SK-N-MC (cell line): ENCODE results near the gene CACNA1H.

Experiments
- DNase-seq: peaks from one replicate; pipeline ENCODE4 v3.0.0-alpha.2; 2011; ENCODE audit warnings: low read depth, low spot score
- H3K27ac ChIP-seq: fragments of 200-600 bp; sonication (generic); 2 replicates; pipeline ENCODE4 v1.5.1; 2016; ENCODE audit warnings: mixed run types
- H3K36me3 ChIP-seq: fragments of 200-600 bp; sonication (generic); 2 replicates; pipeline ENCODE4 v1.6.1; 2017; ENCODE audit warnings: antibody characterized with exemption, low read length, mixed read lengths; ENCODE audit not compliant: insufficient read depth
- H3K4me3 ChIP-seq: fragments of 200-600 bp; sonication (generic); 2 replicates; pipeline ENCODE4 v1.5.1; 2016
- H3K9ac ChIP-seq: fragments of 200-600 bp; sonication (generic); 2 replicates; pipeline ENCODE4 v1.8.0; 2017; ENCODE audit warnings: mixed run types, mixed read lengths; ENCODE audit not compliant: insufficient read length
- H3K9me3 ChIP-seq: fragments of 200-600 bp; sonication (generic); 2 replicates; pipeline ENCODE4 v1.6.1; 2017; ENCODE audit warnings: low read depth, mild to moderate bottlenecking, antibody characterized with exemption, low read length, moderate library complexity, mixed read lengths
- EZH2 ChIP-seq: fragments of 200-600 bp; sonication (generic); IDR thresholded peaks from one replicate; pipeline ENCODE4 v1.6.1; 2017; ENCODE audit warnings: antibody characterized with exemption
- FOXP2 ChIP-seq: optimal IDR thresholded peaks from 2 replicates; pipeline ENCODE3; 2011; ENCODE audit warnings: mild to moderate bottlenecking, moderate library complexity; ENCODE audit not compliant: insufficient read depth; ENCODE audit errors: extremely low read length, control extremely low read depth
- POLR2AphosphoS5 ChIP-seq: IDR thresholded peaks from 2 replicates; pipeline ENCODE4 v1.6.1; 2012; ENCODE audit warnings: mild to moderate bottlenecking, low read depth, low read length, borderline replicate concordance

The CACNA1H gene

DNA sequence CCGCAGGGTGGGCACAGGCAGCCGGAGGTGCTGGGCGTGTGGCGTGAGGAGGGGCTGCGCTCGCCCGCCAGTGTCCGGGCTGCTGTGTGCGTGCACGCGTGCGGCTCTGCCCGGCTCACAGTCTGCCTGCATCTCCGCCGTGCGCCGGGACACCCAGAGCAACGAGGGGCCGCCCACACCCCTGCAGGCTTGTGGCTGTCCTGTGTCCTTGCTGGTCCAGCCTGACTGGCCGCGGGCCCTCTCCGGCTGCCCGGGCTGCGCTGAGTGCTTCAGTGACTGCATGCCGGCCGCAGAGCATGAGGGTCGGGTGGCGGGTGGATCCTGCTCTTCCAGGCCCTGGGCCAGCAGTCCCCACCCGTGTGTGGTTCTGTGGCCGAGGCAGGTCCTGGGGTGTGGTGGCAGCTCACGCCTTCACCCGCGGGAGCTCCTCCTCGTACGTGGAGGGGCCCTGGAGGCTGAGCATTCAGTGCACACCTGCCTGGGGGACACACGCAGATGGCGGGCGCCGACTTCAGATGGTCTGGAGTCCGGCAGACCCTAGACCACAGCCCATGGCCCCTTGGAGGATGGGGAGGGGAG is 59.8 kb downstream of the CACNA1H start:
- no peaks in the 10 kb centered on the region for H3K9me3 ChIP-seq
- no peak overlapping the region for H3K9ac ChIP-seq
- TF ChIP-seq FOXP2 (no peak), POLR2AphosphoS5 (no peak), EZH2 (no peak)
- H3K36me3 ChIP-seq = peaks cover 4% of the 10 kb centered on the region; the same call in 1 of the 2 replicates
- DNase-seq = no peak
- no peak overlapping the region for H3K27ac ChIP-seq
- H3K4me3 ChIP-seq = no peak overlapping the region

DNA sequence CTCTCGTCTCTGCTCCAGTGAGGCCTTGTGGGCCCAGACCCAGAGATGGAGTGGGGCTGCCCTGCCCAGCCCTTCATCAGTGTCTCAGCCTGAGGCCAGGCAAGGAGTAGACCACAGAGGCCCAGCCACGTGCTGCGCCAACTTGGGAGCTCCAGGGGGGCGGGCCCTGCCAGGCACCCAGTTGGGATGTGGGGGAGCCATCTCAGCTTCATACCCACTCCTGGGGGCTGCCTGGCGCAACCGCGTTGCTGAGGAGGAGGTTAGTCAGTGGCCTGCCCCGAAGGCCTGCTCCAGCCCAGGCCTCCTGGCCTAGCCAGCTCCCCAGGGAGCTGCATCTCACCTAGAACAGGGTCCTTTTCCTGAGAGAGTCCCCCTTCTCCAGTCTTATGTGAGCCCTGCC is 60.3 kb downstream of the CACNA1H start:
- peaks cover 4% of the 10 kb centered on the region; the same call in 1 of the 2 replicates for H3K36me3 ChIP-seq
- no peak for TF ChIP-seq FOXP2
- TF ChIP-seq EZH2 = no peak
- no peak for TF ChIP-seq POLR2AphosphoS5
- H3K9ac ChIP-seq = no peak overlapping the region
- H3K27ac ChIP-seq = no peak overlapping the region
- H3K9me3 ChIP-seq = no peaks in the 10 kb centered on the region
- DNase-seq = no peak
- H3K4me3 ChIP-seq = no peak overlapping the region

- TF ChIP-seq FOXP2 (no peak), POLR2AphosphoS5 (no peak), EZH2 (no peak)
- no peaks in the 10 kb centered on the region for H3K9me3 ChIP-seq
- H3K36me3 ChIP-seq = peaks cover 4% of the 10 kb centered on the region; the same call in 1 of the 2 replicates
- H3K4me3 ChIP-seq = no peak overlapping the region
- H3K9ac ChIP-seq = no peak overlapping the region
- no peak for DNase-seq
- H3K27ac ChIP-seq = no peak overlapping the region
These were observed 61.0 kb downstream of the CACNA1H start for GRCh38 chr16:1213796-1214372.

DNA sequence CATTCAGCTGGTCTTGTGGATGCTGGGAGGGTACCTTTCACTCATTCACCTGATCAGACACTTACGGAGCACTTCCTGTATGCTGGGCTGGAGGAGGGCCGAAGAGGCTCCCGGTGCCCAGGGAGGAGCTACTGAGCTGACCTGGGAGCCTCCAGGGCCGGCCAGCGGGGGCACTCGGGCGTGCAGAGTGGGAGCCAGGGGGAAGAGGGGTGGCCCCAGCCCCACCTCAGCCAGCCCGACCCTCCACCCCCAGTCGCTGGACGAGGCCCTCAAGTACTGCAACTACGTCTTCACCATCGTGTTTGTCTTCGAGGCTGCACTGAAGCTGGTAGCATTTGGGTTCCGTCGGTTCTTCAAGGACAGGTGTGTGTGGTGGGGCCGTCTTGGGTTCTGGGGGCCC is 61.8 kb downstream of the CACNA1H start:
- Histone ChIP-seq H3K9ac (no peak overlapping the region), H3K36me3 (peaks cover 4% of the 10 kb centered on the region; the same call in 1 of the 2 replicates), H3K27ac (no peak overlapping the region), H3K4me3 (no peak overlapping the region), H3K9me3 (no peaks in the 10 kb centered on the region)
- TF ChIP-seq FOXP2 (no peak), POLR2AphosphoS5 (no peak), EZH2 (no peak)
- DNase-seq = no peak

DNA sequence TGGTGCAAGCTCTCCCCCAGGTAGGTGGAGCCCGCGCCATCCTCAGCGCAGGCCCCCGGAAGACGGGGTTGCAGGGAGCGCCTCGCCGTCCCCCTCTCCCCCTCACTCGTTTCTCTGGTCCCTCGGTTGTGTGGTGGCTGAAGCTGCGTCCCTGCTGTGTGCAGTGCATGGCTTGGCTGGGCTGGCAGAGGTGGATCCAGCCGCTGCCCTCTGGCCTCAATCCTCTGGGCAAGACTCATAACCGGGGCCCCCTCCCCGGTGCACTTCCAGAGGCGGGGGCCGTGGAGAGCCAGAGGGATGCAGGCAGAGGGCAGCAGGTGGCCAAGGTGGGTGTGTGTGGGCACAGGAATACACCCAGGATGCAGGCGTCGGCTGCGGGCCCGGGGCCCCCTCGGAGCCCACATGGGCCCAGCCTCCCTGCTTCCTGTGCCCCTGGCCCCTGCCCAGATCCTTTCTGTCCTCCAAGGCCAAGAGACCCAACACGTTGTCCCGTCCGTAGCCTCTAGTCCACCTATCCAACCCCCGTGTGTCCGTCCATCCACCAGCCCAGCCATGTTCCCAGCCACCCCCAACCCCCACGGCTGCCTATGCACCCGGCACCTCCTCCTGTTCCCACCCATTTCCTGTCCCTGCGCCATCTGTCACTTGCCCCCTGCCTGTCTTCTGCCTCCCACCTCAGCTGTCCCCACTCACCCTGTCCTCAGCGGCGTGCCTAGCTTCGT is 62.8 kb downstream of the CACNA1H start:
- TF ChIP-seq POLR2AphosphoS5 (no peak), EZH2 (no peak), FOXP2 (no peak)
- Histone ChIP-seq H3K27ac (no peak overlapping the region), H3K9ac (no peak overlapping the region), H3K9me3 (no peaks in the 10 kb centered on the region), H3K4me3 (no peak overlapping the region), H3K36me3 (peaks cover 3% of the 10 kb centered on the region; the same call in 1 of the 2 replicates)
- DNase-seq = no peak

DNA sequence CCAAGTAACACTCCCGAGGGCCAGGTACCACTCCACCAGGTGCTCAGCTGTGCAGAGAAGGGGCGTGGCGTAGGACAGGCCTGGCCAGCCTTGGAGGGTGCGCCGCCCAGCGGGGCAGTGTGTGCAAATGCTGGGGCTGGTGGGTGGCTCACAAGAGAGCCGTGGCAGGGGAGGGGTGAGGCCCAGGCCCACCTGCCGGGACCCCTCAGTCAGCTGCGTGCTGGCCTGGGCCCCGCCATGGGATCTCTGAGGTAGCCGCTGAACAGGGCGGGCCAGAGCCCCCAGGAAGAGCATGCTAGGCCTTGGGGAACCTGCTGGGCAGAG is 63.4 kb downstream of the CACNA1H start:
- no peak for DNase-seq
- Histone ChIP-seq H3K9ac (no peak overlapping the region), H3K27ac (no peak overlapping the region), H3K4me3 (no peak overlapping the region), H3K9me3 (no peaks in the 10 kb centered on the region), H3K36me3 (no peaks in the 10 kb centered on the region; the same call in 1 of the 2 replicates)
- no peak for TF ChIP-seq POLR2AphosphoS5
- TF ChIP-seq FOXP2 = no peak
- no peak for TF ChIP-seq EZH2

DNA sequence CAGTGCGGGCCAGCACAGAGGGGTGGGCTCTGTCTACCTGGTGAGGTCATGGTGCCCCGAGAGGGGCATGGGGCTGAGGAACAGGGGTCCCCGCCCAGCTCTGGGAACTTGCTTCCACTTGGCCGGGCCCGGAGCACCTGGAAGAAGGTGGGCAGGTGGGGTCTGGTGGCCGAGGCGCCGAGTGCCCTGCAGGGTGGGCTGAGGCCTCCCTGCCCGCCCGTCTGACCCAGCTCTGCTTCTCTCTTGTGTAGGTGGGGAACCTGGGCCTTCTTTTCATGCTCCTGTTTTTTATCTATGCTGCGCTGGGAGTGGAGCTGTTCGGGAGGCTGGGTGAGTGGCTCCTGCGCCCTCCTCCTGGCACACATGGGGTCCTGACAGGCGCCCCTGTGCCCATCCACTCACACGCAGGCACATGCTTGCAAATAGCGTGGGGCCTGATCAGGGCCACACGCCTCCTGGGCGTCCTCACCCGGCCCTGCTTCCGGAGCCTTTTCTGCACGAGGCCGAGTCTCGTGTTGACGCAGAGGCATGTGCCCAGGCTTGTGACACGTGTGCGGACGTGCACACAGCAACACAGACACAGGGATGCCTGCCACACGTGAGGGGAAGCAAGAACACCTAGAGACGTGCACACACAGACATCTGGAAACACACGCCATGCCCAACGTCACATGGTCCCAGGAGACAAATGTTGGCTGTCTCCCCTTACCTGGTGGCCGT is 63.9 kb downstream of the CACNA1H start:
- Histone ChIP-seq H3K9ac (no peak overlapping the region), H3K27ac (no peak overlapping the region), H3K36me3 (no peaks in the 10 kb centered on the region; the same call in 1 of the 2 replicates), H3K4me3 (no peak overlapping the region), H3K9me3 (no peaks in the 10 kb centered on the region)
- DNase-seq = no peak
- TF ChIP-seq EZH2 = no peak
- TF ChIP-seq FOXP2 = no peak
- TF ChIP-seq POLR2AphosphoS5 = no peak

DNA sequence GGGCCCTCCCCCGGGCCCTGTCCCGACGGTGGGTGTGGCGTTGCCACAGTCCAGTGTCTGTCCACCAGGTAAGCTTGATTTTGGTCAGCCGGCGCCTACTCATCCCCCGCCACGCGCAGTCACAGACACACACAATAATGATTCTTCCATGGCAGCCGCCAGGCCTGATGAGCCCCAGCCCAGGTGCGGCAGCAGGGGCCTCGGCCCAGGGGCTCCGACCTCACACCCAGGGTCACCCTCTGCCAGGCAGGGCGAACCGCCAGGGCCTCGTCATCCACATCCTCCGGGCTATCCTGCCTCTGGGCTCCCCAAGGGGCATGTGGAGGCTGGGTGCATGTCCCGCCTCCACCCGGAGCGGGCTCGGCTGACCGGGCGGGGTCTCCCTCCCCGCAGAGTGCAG is 64.6 kb downstream of the CACNA1H start:
- H3K4me3 ChIP-seq = no peak overlapping the region
- no peak overlapping the region for H3K9ac ChIP-seq
- DNase-seq = no peak
- H3K27ac ChIP-seq = no peak overlapping the region
- no peaks in the 10 kb centered on the region for H3K9me3 ChIP-seq
- TF ChIP-seq POLR2AphosphoS5 = no peak
- TF ChIP-seq EZH2 = no peak
- no peak for TF ChIP-seq FOXP2
- no peaks in the 10 kb centered on the region; the same call in 1 of the 2 replicates for H3K36me3 ChIP-seq
